Fibroblast of lung (primary cell): Measurements from ENCODE around the gene KLHDC4. TPM values are rescaled to one million over a fixed set of nuclear protein-coding genes. Genes with fewer than 3 reads are reported as not detected.

Experiments
- DNase-seq, 2 donors: peaks; one replicate each; pipeline versions ENCODE4 v3.0.0 to v3.0.0-alpha.2; 2010; ENCODE audit warnings: low read depth in 2 of 2
- H2AFZ ChIP-seq: 2 replicates; pipeline ENCODE4 v1.5.1; 2012; ENCODE audit warnings: low read length, control low read depth, inconsistent platforms
- H3K27ac ChIP-seq: 2 replicates; pipeline ENCODE4 v1.5.1; 2011; ENCODE audit warnings: low read length, control low read depth; ENCODE audit not compliant: insufficient read depth
- H3K27me3 ChIP-seq: 2 replicates; pipeline ENCODE4 v1.5.1; 2011; ENCODE audit warnings: mild to moderate bottlenecking, low read length; ENCODE audit not compliant: control insufficient read depth, insufficient read depth
- H3K36me3 ChIP-seq: 2 replicates; pipeline ENCODE4 v1.5.1; 2011; ENCODE audit warnings: low read length; ENCODE audit not compliant: control insufficient read depth, insufficient read depth
- H3K4me1 ChIP-seq: 2 replicates; pipeline ENCODE4 v1.5.1; 2011; ENCODE audit warnings: low read length; ENCODE audit not compliant: control insufficient read depth, insufficient read depth; ENCODE audit errors: extremely low read depth
- H3K4me2 ChIP-seq: 2 replicates; pipeline ENCODE4 v1.5.1; 2011; ENCODE audit warnings: low read length, control low read depth; ENCODE audit not compliant: insufficient read depth; ENCODE audit errors: extremely low read depth
- H3K4me3 ChIP-seq, 4 experiments: fragments of 200-600 bp in 1 of 4; sonication (generic) in 1 of 4; replicated peaks in 1 of 4; 2 replicates each; pipeline ENCODE4 v1.5.1; 2011 to 2016; ENCODE audit warnings: low read length in 4 of 4, low read depth in 3 of 4, mild to moderate bottlenecking in 3 of 4, control low read depth in 2 of 4, inconsistent platforms in 1 of 4, mixed read lengths in 1 of 4; ENCODE audit not compliant: insufficient read depth in 1 of 4; ENCODE audit errors: control extremely low read depth in 1 of 4
- H3K79me2 ChIP-seq: 2 replicates; pipeline ENCODE4 v1.5.1; 2012; ENCODE audit warnings: mild to moderate bottlenecking, low read length, inconsistent platforms; ENCODE audit not compliant: control insufficient read depth, insufficient read depth
- H3K9ac ChIP-seq: 2 replicates; pipeline ENCODE4 v1.5.1; 2011; ENCODE audit warnings: mild to moderate bottlenecking, low read length, control low read depth; ENCODE audit not compliant: insufficient read depth
- H3K9me3 ChIP-seq: 2 replicates; pipeline ENCODE4 v1.5.1; 2012; ENCODE audit warnings: low read depth, low read length; ENCODE audit not compliant: control insufficient read depth, insufficient read depth
- H4K20me1 ChIP-seq: 2 replicates; pipeline ENCODE4 v1.5.1; 2011; ENCODE audit warnings: low read length; ENCODE audit not compliant: control insufficient read depth, insufficient read depth; ENCODE audit errors: extremely low read depth
- EZH2 ChIP-seq: IDR thresholded peaks from 2 replicates; pipeline ENCODE4 v1.5.1; 2012; ENCODE audit warnings: low read length, control low read depth, mild to moderate bottlenecking; ENCODE audit errors: missing control alignments
- polyA plus RNA-seq, 2 donors: library from polyadenylated mRNA; depleted of rRNA in 1 of 2; stranded (reverse) in 1 of 2; unstranded in 1 of 2; fragments of >200 nt; gene quantifications; 2 replicates each; pipeline ENCODE4 v1.2.1, GENCODE V29; 2011 to 2012; ENCODE audit warnings: missing spikeins in 1 of 2
- total RNA-seq: library from RNA; depleted of rRNA; stranded (reverse); fragments of >200 nt; gene quantifications from 2 replicates; pipeline ENCODE4 v1.2.1, GENCODE V29; 2014
- TF ChIP-seq, protein P1 (sequence below), 2 donors: IDR thresholded peaks in 1 of 2; conservative IDR thresholded peaks in 1 of 2; 1 replicate in 1 of 2; 2 replicates in 1 of 2; pipeline ENCODE4 v1.5.1; 2011 to 2012; ENCODE audit warnings: low read length in 2 of 2, control low read depth in 1 of 2, inconsistent platforms in 1 of 2, low read depth in 1 of 2, mild to moderate bottlenecking in 1 of 2

KLHDC4 gene
- total and polyA plus RNA-seq, 2 donors (not counting 1 experiment from before 2014, with no cell fraction given): 7.3 to 17.8 TPM

DNA sequence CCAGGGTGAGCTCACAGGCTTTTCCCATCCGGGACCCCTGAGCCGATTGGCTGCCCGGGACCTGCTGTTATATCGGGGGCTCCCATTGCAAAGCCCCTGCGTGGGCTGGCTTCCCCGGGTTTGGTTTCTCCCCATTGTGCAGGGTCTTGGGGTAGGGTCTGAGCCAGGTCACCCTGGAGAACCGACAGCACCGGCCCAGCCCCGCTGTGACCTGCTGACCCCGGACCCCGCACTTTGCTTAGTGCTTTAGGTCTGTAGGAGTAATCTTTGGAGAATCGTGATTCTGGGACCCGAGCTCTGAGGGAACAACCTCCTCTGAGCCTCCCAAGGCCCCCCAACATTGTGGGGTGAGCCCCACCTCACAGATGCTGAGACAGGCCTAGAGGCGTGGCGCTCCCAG is 100.6 kb downstream of the KLHDC4 start:
- no peaks in the 10 kb centered on the region for H3K27me3 ChIP-seq
- no peak overlapping the region for H3K9ac ChIP-seq
- no peaks in the 10 kb centered on the region for H4K20me1 ChIP-seq
- H3K4me1 ChIP-seq: no peaks in the 10 kb centered on the region
- no peak for TF ChIP-seq EZH2
- TF ChIP-seq, protein P1, sequence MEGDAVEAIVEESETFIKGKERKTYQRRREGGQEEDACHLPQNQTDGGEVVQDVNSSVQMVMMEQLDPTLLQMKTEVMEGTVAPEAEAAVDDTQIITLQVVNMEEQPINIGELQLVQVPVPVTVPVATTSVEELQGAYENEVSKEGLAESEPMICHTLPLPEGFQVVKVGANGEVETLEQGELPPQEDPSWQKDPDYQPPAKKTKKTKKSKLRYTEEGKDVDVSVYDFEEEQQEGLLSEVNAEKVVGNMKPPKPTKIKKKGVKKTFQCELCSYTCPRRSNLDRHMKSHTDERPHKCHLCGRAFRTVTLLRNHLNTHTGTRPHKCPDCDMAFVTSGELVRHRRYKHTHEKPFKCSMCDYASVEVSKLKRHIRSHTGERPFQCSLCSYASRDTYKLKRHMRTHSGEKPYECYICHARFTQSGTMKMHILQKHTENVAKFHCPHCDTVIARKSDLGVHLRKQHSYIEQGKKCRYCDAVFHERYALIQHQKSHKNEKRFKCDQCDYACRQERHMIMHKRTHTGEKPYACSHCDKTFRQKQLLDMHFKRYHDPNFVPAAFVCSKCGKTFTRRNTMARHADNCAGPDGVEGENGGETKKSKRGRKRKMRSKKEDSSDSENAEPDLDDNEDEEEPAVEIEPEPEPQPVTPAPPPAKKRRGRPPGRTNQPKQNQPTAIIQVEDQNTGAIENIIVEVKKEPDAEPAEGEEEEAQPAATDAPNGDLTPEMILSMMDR (conservative IDR thresholded peaks at IDR 0.05 in 1 of 2, IDR thresholded peaks at IDR 0.05 in 1 of 2; ENCODE audit: low read depth in 1 of 2, low read length in 2 of 2): no peak
- no peaks in the 10 kb centered on the region for H3K79me2 ChIP-seq
- H3K27ac ChIP-seq: no peak overlapping the region
- H3K4me2 ChIP-seq: no peak overlapping the region
- DNase-seq: no peak
- no peaks in the 10 kb centered on the region for H3K36me3 ChIP-seq
- no peaks in the 10 kb centered on the region for H3K9me3 ChIP-seq
- no peak overlapping the region for H3K4me3 ChIP-seq
- no peak overlapping the region for H2AFZ ChIP-seq

DNA sequence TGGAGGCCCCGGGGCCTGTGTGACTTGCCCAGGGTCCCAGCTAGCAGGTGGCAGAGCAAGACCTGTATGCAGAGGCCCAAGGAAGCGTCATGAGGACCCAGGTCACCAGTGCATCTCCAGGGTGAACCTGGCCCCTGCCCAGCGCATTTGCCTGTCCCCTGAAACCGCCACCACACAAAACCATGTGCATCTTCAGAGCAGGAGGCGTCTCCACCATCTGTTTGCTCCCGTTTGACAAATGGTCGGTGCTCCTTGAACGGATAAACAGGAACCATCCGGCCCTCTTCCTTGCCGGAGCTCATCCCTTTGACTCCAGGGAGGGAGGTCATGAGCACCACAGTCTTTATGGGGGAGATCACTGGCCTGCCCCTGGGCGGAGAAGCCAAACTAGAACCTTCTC is 101.0 kb downstream of the KLHDC4 start:
- H3K4me3 ChIP-seq: no peak overlapping the region
- no peak overlapping the region for H3K9ac ChIP-seq
- no peaks in the 10 kb centered on the region for H3K79me2 ChIP-seq
- H3K4me2 ChIP-seq: no peak overlapping the region
- TF ChIP-seq EZH2: no peak
- TF ChIP-seq, protein P1 (conservative IDR thresholded peaks at IDR 0.05 in 1 of 2, IDR thresholded peaks at IDR 0.05 in 1 of 2; ENCODE audit: low read depth in 1 of 2, low read length in 2 of 2): no peak
- no peak for DNase-seq
- no peaks in the 10 kb centered on the region for H3K27me3 ChIP-seq
- H3K4me1 ChIP-seq: no peaks in the 10 kb centered on the region
- H3K36me3 ChIP-seq: no peaks in the 10 kb centered on the region
- no peak overlapping the region for H3K27ac ChIP-seq
- no peaks in the 10 kb centered on the region for H4K20me1 ChIP-seq
- H3K9me3 ChIP-seq: no peaks in the 10 kb centered on the region
- no peak overlapping the region for H2AFZ ChIP-seq

DNA sequence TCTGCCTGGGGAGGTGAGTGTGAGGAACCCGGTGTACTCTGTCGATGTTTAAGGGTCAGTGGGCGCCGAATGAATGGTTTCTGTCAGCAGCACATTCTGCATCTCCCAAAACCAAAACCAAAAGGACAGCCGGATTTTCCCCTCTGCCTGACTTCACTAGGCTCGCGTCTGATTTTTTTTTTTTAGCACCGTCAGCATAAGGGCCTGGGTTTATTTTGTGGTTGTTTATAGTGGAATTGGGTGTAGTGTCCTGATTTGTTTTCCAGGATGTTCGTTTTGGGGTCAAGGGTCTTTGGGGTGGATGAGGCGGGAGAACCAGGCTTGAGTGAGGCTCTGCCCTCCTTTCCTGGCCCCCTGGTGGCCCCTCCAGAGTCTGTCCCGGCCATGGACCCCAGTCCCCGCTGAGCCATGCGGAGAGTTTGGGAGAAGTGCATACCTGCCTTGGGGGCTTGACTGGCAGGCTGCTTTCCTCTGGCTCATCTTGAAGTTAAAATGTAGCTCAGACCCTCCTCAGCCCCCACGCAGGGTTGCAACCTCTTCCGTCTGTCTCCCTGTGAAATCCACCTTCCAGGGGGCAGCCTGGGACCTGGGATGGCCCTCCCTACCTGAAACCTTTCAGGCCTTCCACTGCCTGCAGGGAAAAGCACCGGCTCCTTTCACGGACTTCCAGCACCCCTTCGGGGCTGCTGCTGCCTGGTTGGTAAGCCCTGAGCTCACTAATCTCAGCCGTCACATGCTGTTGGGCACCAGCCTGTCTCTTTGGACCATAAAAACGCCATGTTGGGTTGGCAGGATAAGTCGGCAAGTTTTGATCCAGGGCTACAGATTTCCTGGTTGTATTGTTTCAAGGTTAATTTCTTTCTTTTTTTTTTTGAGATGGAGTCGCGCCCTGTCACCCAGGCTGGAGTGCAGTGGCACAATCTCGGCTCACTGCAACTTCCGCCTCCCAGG is 103.3 kb downstream of the KLHDC4 start:
- H3K9ac ChIP-seq: no peak overlapping the region
- H3K9me3 ChIP-seq: no peaks in the 10 kb centered on the region
- no peak overlapping the region for H2AFZ ChIP-seq
- H3K4me2 ChIP-seq: no peak overlapping the region
- no peaks in the 10 kb centered on the region for H3K4me1 ChIP-seq
- H3K79me2 ChIP-seq: no peaks in the 10 kb centered on the region
- DNase-seq: no peak
- no peaks in the 10 kb centered on the region for H3K36me3 ChIP-seq
- H3K27ac ChIP-seq: no peak overlapping the region
- H3K27me3 ChIP-seq: no peaks in the 10 kb centered on the region
- TF ChIP-seq EZH2: no peak
- TF ChIP-seq, protein P1 (conservative IDR thresholded peaks at IDR 0.05 in 1 of 2, IDR thresholded peaks at IDR 0.05 in 1 of 2; ENCODE audit: low read depth in 1 of 2, low read length in 2 of 2): no peak
- no peaks in the 10 kb centered on the region for H4K20me1 ChIP-seq
- no peak overlapping the region for H3K4me3 ChIP-seq
